Right lobe of liver (tissue), 6 donors: ENCODE results near the gene NRXN3. TPM values are rescaled to one million over a fixed set of nuclear protein-coding genes. Genes with fewer than 3 reads are reported as not detected.
A peak's percentile ranks its signal among the peaks of the same experiment; 100 is the strongest.

Experiments used
- ATAC-seq, 4 donors: fragments of 200-7000 bp; cut with Tn5 transposase; one replicate each; pipeline ENCODE4 v1.9.1; 2020; ENCODE audit warnings: mild to moderate bottlenecking in 4 of 4, moderate library complexity in 4 of 4
- DNase-seq, 3 donors: peaks; one replicate each; pipeline ENCODE4 v3.0.0-alpha.2; 2020
- H3K27ac ChIP-seq, 3 donors: fragments of 200-600 bp; one replicate each; pipeline ENCODE4 v1.8.0; 2022
- H3K27me3 ChIP-seq, 2 donors: fragments of 200-600 bp; one replicate each; pipeline ENCODE4 v1.8.0; 2022
- H3K36me3 ChIP-seq, 4 donors: fragments of 200-600 bp; sonication (generic) in 1 of 4; one replicate each; pipeline versions ENCODE4 v1.5.1 to v1.8.0; 2017 to 2022; ENCODE audit warnings: control low read depth in 1 of 4
- H3K4me1 ChIP-seq, 4 donors: fragments of 200-600 bp; sonication (generic) in 1 of 4; one replicate each; pipeline versions ENCODE4 v1.5.1 to v1.8.0; 2017 to 2022; ENCODE audit warnings: control low read depth in 1 of 4
- H3K4me3 ChIP-seq, 3 donors: fragments of 200-600 bp; one replicate each; pipeline ENCODE4 v1.8.0; 2022
- H3K9me3 ChIP-seq, 4 donors: fragments of 200-600 bp; sonication (generic) in 1 of 4; one replicate each; pipeline versions ENCODE4 v1.5.1 to v1.8.0; 2017 to 2022; ENCODE audit warnings: control low read depth in 1 of 4
- CTCF ChIP-seq, 4 donors: fragments of 200-600 bp in 3 of 4; fragments of 450-650 bp in 1 of 4; IDR thresholded peaks; one replicate each; pipeline versions ENCODE4 v1.5.1 to v1.8.0; 2016 to 2022; ENCODE audit warnings: antibody characterized with exemption in 4 of 4, mild to moderate bottlenecking in 2 of 4
- POLR2A ChIP-seq: fragments of 450-650 bp; IDR thresholded peaks from one replicate; pipeline ENCODE4 v1.6.1; 2017; ENCODE audit warnings: antibody characterized with exemption, mild to moderate bottlenecking
- WGBS: methylation state at CpG from one replicate; pipeline ENCODE4 v1.1.6; 2018; ENCODE audit warnings: low coverage, low lambda C conversion rate; ENCODE audit not compliant: insufficient coverage; ENCODE audit errors: missing lambda C conversion rate; 5-methylcytosine and 5-hydroxymethylcytosine counted together
- intact Hi-C, 2 donors: fragments of 100-400 bp; cut with DNase I; formaldehyde crosslinking; loops; one replicate each; pipeline versions ENCODE4 v1.11.2 to v1.14.1; 2022
- total RNA-seq, 6 experiments: library from RNA; depleted of rRNA in 2 of 6; stranded (reverse); fragments of >200 nt in 2 of 6; fragmentation: NEBNext Ultra II Directional in 3 of 6; extraction: Animal tissue kit (Norgen Biotek cat#: 25700) in 3 of 6; gene quantifications; one replicate each; pipeline versions ENCODE4 v1.1.0 to v1.2.4, GENCODE V29; 2016 to 2023
- donor health status: DM: no; HTN: yes; CAD: no.
- donor health status: DM: no; HTN: no; CAD: no.
- donor health status: DM: no; HTN: no; CAD: no.
- donor health status: DM: no; HTN: yes; CAD: no.
- donor health status: DM: no; HTN: yes; CAD: no.

NRXN3 gene
- total RNA-seq, 6 experiments from 2014 or later: 0.06 to 0.51 (median 0.23) TPM; not detected in 1

DNA sequence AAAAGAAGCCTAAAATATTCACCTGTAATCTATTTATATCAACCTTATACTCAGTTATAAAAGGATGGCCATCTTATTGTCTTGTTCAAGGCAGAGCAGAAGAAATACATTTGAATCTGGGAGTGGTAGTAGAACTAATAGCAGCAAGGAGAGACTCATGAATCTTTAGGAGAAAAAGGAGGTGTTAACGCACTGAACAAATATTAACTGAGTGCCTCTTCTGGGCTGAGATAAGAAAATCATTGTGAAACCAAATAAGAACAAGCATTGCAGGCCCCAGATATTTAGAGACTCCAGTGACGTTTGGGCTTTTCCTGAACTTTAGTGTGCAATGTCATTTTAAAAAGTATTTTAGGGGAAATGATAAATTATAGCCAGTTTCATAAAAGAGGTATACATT, 1250.6 kb downstream of the NRXN3 start:
- no peak for TF ChIP-seq CTCF (IDR thresholded peaks at IDR 0.05)
- TF ChIP-seq POLR2A: no peak
- intact Hi-C loops: no loop called here
- Histone ChIP-seq H3K27me3 (no peaks in the 10 kb centered on the region), H3K4me1 (peaks cover 0 to 39% (median 0%) of the 10 kb centered on the region in 4 donors), H3K36me3 (no peaks in the 10 kb centered on the region), H3K9me3 (no peaks in the 10 kb centered on the region), H3K4me3 (no peak overlapping the region), H3K27ac (no peak overlapping the region)
- ATAC-seq (peak in 2 of 4 donors; percentile 29 to 44), DNase-seq (no peak)
- WGBS: 15% methylated on average over 2 of the region's 2 CpGs

DNA sequence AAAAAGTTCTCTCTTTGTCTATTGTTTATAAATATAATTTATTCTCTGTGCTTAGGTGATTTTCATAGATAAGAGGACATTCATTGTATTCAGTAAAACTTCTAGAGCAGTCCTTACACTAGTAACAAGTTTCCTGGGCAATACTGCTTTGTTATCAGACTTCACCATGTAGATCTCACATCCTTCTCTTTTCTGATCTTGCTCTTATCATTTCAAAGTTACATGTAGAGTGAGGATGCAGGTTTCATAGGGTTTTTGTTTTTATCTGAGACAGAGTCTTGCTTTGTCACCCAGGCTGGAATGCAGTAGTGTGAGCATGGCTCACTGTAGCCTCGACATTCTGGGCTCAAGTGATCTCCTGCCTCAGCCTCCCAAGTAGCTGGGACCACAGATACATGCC, 1251.6 kb downstream of the NRXN3 start:
- DNase-seq (no peak), ATAC-seq (no peak)
- H3K36me3 ChIP-seq: no peaks in the 10 kb centered on the region
- H3K27me3 ChIP-seq: no peaks in the 10 kb centered on the region
- H3K27ac ChIP-seq: no peak overlapping the region
- no peak overlapping the region for H3K4me3 ChIP-seq
- intact Hi-C loops: no loop called here
- H3K9me3 ChIP-seq: no peaks in the 10 kb centered on the region
- WGBS: 80% methylated on average over 1 of the region's 1 CpG
- TF ChIP-seq CTCF (IDR thresholded peaks at IDR 0.05) (no peak), POLR2A (no peak)
- H3K4me1 ChIP-seq: peaks cover 0 to 50% (median 2%) of the 10 kb centered on the region in 4 donors

- peaks cover 0 to 48% (median 3%) of the 10 kb centered on the region in 4 donors for H3K4me1 ChIP-seq
- no peak for DNase-seq
- H3K4me3 ChIP-seq: no peak overlapping the region
- TF ChIP-seq POLR2A (no peak), CTCF (IDR thresholded peaks at IDR 0.05) (no peak)
- H3K27me3 ChIP-seq: no peaks in the 10 kb centered on the region
- intact Hi-C loops: no loop called here
- no peaks in the 10 kb centered on the region for H3K9me3 ChIP-seq
- H3K36me3 ChIP-seq: no peaks in the 10 kb centered on the region
- WGBS: 75% methylated on average over 1 of the region's 1 CpG
- peak in 2 of 4 donors; percentile 42 to 49 for ATAC-seq
- no peak overlapping the region for H3K27ac ChIP-seq
These were observed 1254.3 kb downstream of the NRXN3 start for GRCh38 chr14:79424462-79424861.

- no peak for TF ChIP-seq CTCF (IDR thresholded peaks at IDR 0.05)
- TF ChIP-seq POLR2A: no peak
- H3K4me3 ChIP-seq: no peak overlapping the region
- H3K27me3 ChIP-seq: no peaks in the 10 kb centered on the region
- peak; percentile 81 to 93 (median 90) for ATAC-seq
- H3K4me1 ChIP-seq: peaks cover 0 to 32% (median 3%) of the 10 kb centered on the region in 4 donors
- H3K36me3 ChIP-seq: no peaks in the 10 kb centered on the region
- no peaks in the 10 kb centered on the region for H3K9me3 ChIP-seq
- intact Hi-C loops: no loop called here
- 48% methylated on average over 4 of the region's 4 CpGs for WGBS
- H3K27ac ChIP-seq: no peak overlapping the region
- DNase-seq: no peak
These were observed 1256.1 kb downstream of the NRXN3 start for GRCh38 chr14:79426103-79426755.
